PC-3 (cell line): ENCODE measurements around the gene CSNK2A2. TPM values are rescaled to one million over a fixed set of nuclear protein-coding genes. Genes with fewer than 3 reads are reported as not detected.

Source experiments
- ATAC-seq: fragments of 200-7000 bp; cut with Tn5 transposase; 2 replicates; pipeline ENCODE4 v1.9.1; 2020; ENCODE audit warnings: mild to moderate bottlenecking, moderate library complexity
- BruUV-seq: library from RNA; stranded (reverse); fragments of 400-500 nt; replicated peaks from 2 replicates; lab custom pipeline; 2021; lab: Mats Ljungman, UMichigan
- CTCF ChIA-PET: fragments of 300-600 bp; sonication (Branson Sonifier 250); formaldehyde crosslinking; loops from one replicate; lab custom pipeline; 2022; ENCODE audit warnings: antibody characterized with exemption; lab: Charles Lee
- POLR2A ChIA-PET: fragments of 300-600 bp; sonication (Branson Sonifier 250); formaldehyde crosslinking; loops from one replicate; lab custom pipeline; 2022; ENCODE audit warnings: antibody characterized with exemption; ENCODE audit not compliant: unreplicated experiment; lab: Charles Lee
- DNase-seq: peaks from one replicate; pipeline ENCODE4 v3.0.0-alpha.2; 2015
- H2AFZ ChIP-seq: fragments of 300-600 bp; sonication (generic); 2 replicates; pipeline ENCODE4 v1.6.0; 2016; ENCODE audit warnings: antibody characterized with exemption, low read length
- H3F3A ChIP-seq: fragments of 300-600 bp; sonication (generic); one replicate; pipeline ENCODE4 v1.6.0; 2017; ENCODE audit warnings: antibody characterized with exemption, low read length, control low read depth, mild to moderate bottlenecking; ENCODE audit not compliant: unreplicated experiment
- H3K27ac ChIP-seq: fragments of 300-600 bp; sonication (generic); 2 replicates; pipeline ENCODE4 v1.5.1; 2016; ENCODE audit warnings: mild to moderate bottlenecking, low read length
- H3K27me3 ChIP-seq: fragments of 300-600 bp; sonication (generic); 2 replicates; pipeline ENCODE4 v1.6.1; 2016; ENCODE audit warnings: low read length, mixed read lengths
- H3K36me3 ChIP-seq: fragments of 300-600 bp; sonication (generic); 2 replicates; pipeline ENCODE4 v1.6.1; 2016; ENCODE audit warnings: low read depth, mixed run types, low read length, mixed read lengths
- H3K4me1 ChIP-seq: fragments of 300-600 bp; sonication (generic); 2 replicates; pipeline ENCODE4 v1.5.1; 2016; ENCODE audit warnings: low read length; ENCODE audit not compliant: insufficient read depth
- H3K4me2 ChIP-seq: fragments of 300-600 bp; sonication (generic); 2 replicates; pipeline ENCODE4 v1.6.0; 2016; ENCODE audit warnings: low read length
- H3K4me3 ChIP-seq: fragments of 300-600 bp; sonication (generic); 2 replicates; pipeline ENCODE4 v1.5.1; 2016; ENCODE audit warnings: mild to moderate bottlenecking, low read length, mixed read lengths
- H3K79me2 ChIP-seq: fragments of 300-600 bp; sonication (generic); 2 replicates; pipeline ENCODE4 v1.6.1; 2017; ENCODE audit warnings: low read length, mixed read lengths
- H3K9ac ChIP-seq: fragments of 300-600 bp; sonication (generic); 2 replicates; pipeline ENCODE4 v1.6.0; 2016; ENCODE audit warnings: mild to moderate bottlenecking, low read length
- H3K9me2 ChIP-seq: fragments of 300-600 bp; sonication (generic); replicated peaks from 2 replicates; pipeline ENCODE4 v1.6.1; 2016; ENCODE audit warnings: mixed run types, low read length, mixed read lengths
- H3K9me3 ChIP-seq: fragments of 300-600 bp; sonication (generic); 2 replicates; pipeline ENCODE4 v1.6.1; 2016; ENCODE audit warnings: low read length, mixed read lengths
- H4K20me1 ChIP-seq: fragments of 300-600 bp; sonication (generic); 2 replicates; pipeline ENCODE4 v1.6.1; 2016; ENCODE audit warnings: low read length, mixed read lengths
- CTCF ChIP-seq: fragments of 300-600 bp; sonication (generic); conservative IDR thresholded peaks from 2 replicates; pipeline ENCODE4 v1.5.1; 2017; ENCODE audit warnings: antibody characterized with exemption, low read depth, mild to moderate bottlenecking, low read length
- EZH2 ChIP-seq: fragments of 300-600 bp; sonication (generic); IDR thresholded peaks from one replicate; pipeline ENCODE4 v1.6.1; 2017; ENCODE audit warnings: antibody characterized with exemption, mild to moderate bottlenecking, low read length; ENCODE audit not compliant: unreplicated experiment
- EZH2phosphoT487 ChIP-seq: fragments of 300-600 bp; sonication (generic); IDR thresholded peaks from 2 replicates; pipeline ENCODE4 v1.6.1; 2018; ENCODE audit warnings: mild to moderate bottlenecking, antibody characterized with exemption, low read length, borderline replicate concordance
- intact Hi-C: fragments of 100-400 bp; cut with micrococcal nuclease; formaldehyde crosslinking; loops from 2 replicates; pipeline ENCODE4 v1.9.0; 2023
- total RNA-seq: library from RNA; depleted of rRNA; stranded (reverse); fragments of >200 nt; gene quantifications from 2 replicates; pipeline ENCODE4 v1.2.3, GENCODE V29; 2014

Gene CSNK2A2
- total RNA-seq, 1 experiment from 2014 or later = 14.2 TPM

- BruUV-seq = no TSS peak
- Histone ChIP-seq H3K27ac (no peak overlapping the region), H4K20me1 (0 out of 2 replicates have a peak, but pooled peaks cover 4% of the 10 kb centered on the region), H3K4me1 (peaks cover 5% of the 10 kb centered on the region), H3K27me3 (no peaks in the 10 kb centered on the region), H3K79me2 (peaks cover 39% of the 10 kb centered on the region), H3K4me3 (peak overlapping the region; percentile 96), H3F3A (no peaks in the 10 kb centered on the region), H3K9ac (peak overlapping the region; percentile 68), H3K9me3 (no peaks in the 10 kb centered on the region), H3K4me2 (peak overlapping the region; percentile 98), H3K9me2 (no peaks in the 10 kb centered on the region), H3K36me3 (peaks cover 16% of the 10 kb centered on the region), H2AFZ (peak overlapping the region; percentile 86)
- intact Hi-C loops = loop anchor here (5.0 kb wide), 1 partner anchor 70 kb away; the partner anchor contains the start of gene CFAP20
- DNase-seq (no peak), ATAC-seq (peak; percentile 17; the same call in 1 of the 2 replicates)
- no peak for TF ChIP-seq CTCF
- no peak for TF ChIP-seq EZH2
- no peak for TF ChIP-seq EZH2phosphoT487
- ChIA-PET POLR2A (interaction anchor here (0.7 kb wide), 1 partner anchor 126 kb away, joined by 3 read pairs; no protein-coding TSS in a partner anchor), CTCF (no interaction called here)
These were observed 443 bp downstream of the CSNK2A2 start for GRCh38 chr16:58197314-58198012.

GRCh38 chr16:58196898-58197313 lies 1.0 kb downstream of the CSNK2A2 start:
- Histone ChIP-seq H3K27me3 (no peaks in the 10 kb centered on the region), H3K4me3 (peak overlapping the region; percentile 96), H3K9ac (peak overlapping the region; percentile 68), H4K20me1 (0 out of 2 replicates have a peak, but pooled peaks cover 4% of the 10 kb centered on the region), H2AFZ (peak overlapping the region; percentile 86), H3K9me3 (no peaks in the 10 kb centered on the region), H3K27ac (no peak overlapping the region), H3K4me1 (peaks cover 5% of the 10 kb centered on the region), H3K79me2 (peaks cover 44% of the 10 kb centered on the region), H3F3A (no peaks in the 10 kb centered on the region), H3K36me3 (peaks cover 19% of the 10 kb centered on the region), H3K9me2 (no peaks in the 10 kb centered on the region), H3K4me2 (peak overlapping the region; percentile 98)
- ATAC-seq (peak; percentile 50), DNase-seq (no peak)
- ChIA-PET POLR2A (interaction anchor here (0.7 kb wide), 1 partner anchor 125 kb away, joined by 3 read pairs; no protein-coding TSS in a partner anchor), CTCF (interaction anchor here (0.5 kb wide), 1 partner anchor 108 kb away, joined by 5 read pairs; no protein-coding TSS in a partner anchor)
- TSS peak; percentile 35 for BruUV-seq
- intact Hi-C loops = loop anchor here (5.0 kb wide), 1 partner anchor 70 kb away; the partner anchor contains the start of gene CFAP20
- TF ChIP-seq EZH2phosphoT487 (no peak), CTCF (no peak), EZH2 (no peak)

GRCh38 chr16:58195771-58196170 lies 2.1 kb downstream of the CSNK2A2 start:
- Histone ChIP-seq H3K9me3 (no peaks in the 10 kb centered on the region), H3K79me2 (peaks cover 48% of the 10 kb centered on the region), H3K27me3 (no peaks in the 10 kb centered on the region), H3K4me2 (no peak overlapping the region), H3K27ac (no peak overlapping the region), H3K36me3 (peaks cover 25% of the 10 kb centered on the region), H3K4me3 (no peak overlapping the region), H4K20me1 (0 out of 2 replicates have a peak, but pooled peaks cover 4% of the 10 kb centered on the region), H3K9ac (no peak overlapping the region), H3K9me2 (no peaks in the 10 kb centered on the region), H3F3A (no peaks in the 10 kb centered on the region), H3K4me1 (peaks cover 5% of the 10 kb centered on the region), H2AFZ (no peak overlapping the region)
- ChIA-PET CTCF (no interaction called here), POLR2A (no interaction called here)
- ATAC-seq = no peak
- intact Hi-C loops = loop anchor here (5.0 kb wide), 1 partner anchor 68 kb away; the partner anchor contains the start of gene CFAP20
- TF ChIP-seq CTCF (no peak), EZH2 (no peak), EZH2phosphoT487 (no peak)
- no peak for DNase-seq
- no TSS peak for BruUV-seq
